NCI-H1417 (cell line): ENCODE measurements around the gene DRC3.
"Not testable (repeated sequence)": the region's sequence is repeated elsewhere in the genome, so short reads cannot be mapped to it uniquely, and the experiment has no call there.

ENCODE experiments used
- DNase-seq, 3 experiments: peaks; one replicate each; lab custom pipeline; 2025; lab: John Stamatoyannopoulos, UW

The DRC3 gene

GRCh38 chr17:17972126-17972951 lies at the start of gene DRC3, which contains the start of gene TOM1L2:
Gene DRC3 (plus strand): TSS chr17:17972862. CDS start chr17:17977599, 4,737 bp downstream.
Gene TOM1L2 (minus strand): TSS chr17:17972400. CDS start chr17:17972313, 87 bp downstream.
- DNase-seq = peak; percentile 98 to 100 (median 98)

- DNase-seq = no peak
These were observed 48.4 kb upstream of the DRC3 start for GRCh38 chr17:17924131-17924856.

- no peak for DNase-seq
These were observed 47.8 kb upstream of the DRC3 start for GRCh38 chr17:17924857-17925250.

GRCh38 chr17:17926036-17926435 lies 46.6 kb upstream of the DRC3 start:
- DNase-seq = no peak

GRCh38 chr17:17926840-17927449 lies 45.7 kb upstream of the DRC3 start:
- no peak for DNase-seq

- no peak for DNase-seq
These were observed 44.0 kb upstream of the DRC3 start for GRCh38 chr17:17928398-17929287.

GRCh38 chr17:17929655-17930380 lies 42.8 kb upstream of the DRC3 start:
- DNase-seq = no peak

- DNase-seq = no peak
These were observed 42.0 kb upstream of the DRC3 start for GRCh38 chr17:17930674-17931073.

GRCh38 chr17:17931159-17931558 lies 41.5 kb upstream of the DRC3 start:
- no peak for DNase-seq

GRCh38 chr17:17933775-17934174 lies 38.9 kb upstream of the DRC3 start:
- no peak for DNase-seq

- DNase-seq = no peak
These were observed 38.4 kb upstream of the DRC3 start for GRCh38 chr17:17934214-17934613.

GRCh38 chr17:17934806-17935205 lies 37.9 kb upstream of the DRC3 start:
- DNase-seq = no peak

GRCh38 chr17:17935321-17936271 lies 37.1 kb upstream of the DRC3 start:
- DNase-seq = no peak

GRCh38 chr17:17937201-17937853 lies 35.3 kb upstream of the DRC3 start:
- DNase-seq = no peak

GRCh38 chr17:17937958-17938357 lies 34.7 kb upstream of the DRC3 start:
- DNase-seq = no peak

GRCh38 chr17:17938388-17939107 lies 34.1 kb upstream of the DRC3 start:
- DNase-seq = peak in 1 of 3 experiments; percentile 48

GRCh38 chr17:17939941-17940340 lies 32.7 kb upstream of the DRC3 start:
- not testable (repeated sequence) for DNase-seq

GRCh38 chr17:17940441-17940911 lies 32.2 kb upstream of the DRC3 start:
- peak in 1 of 3 experiments; percentile 31 for DNase-seq
